Endothelial cell of umbilical vein (primary cell): Measurements from ENCODE around the gene SUGCT. TPM values are rescaled to one million over a fixed set of nuclear protein-coding genes. Genes with fewer than 3 reads are reported as not detected.

Experiments
- BruUV-seq: library from RNA; stranded (reverse); fragments of 400-500 nt; replicated peaks from 2 replicates; lab custom pipeline; 2021; lab: Mats Ljungman, UMichigan
- CTCF ChIA-PET: fragments of 300-600, 350-600 bp; sonication (Branson Sonifier 250); formaldehyde crosslinking; loops from one replicate; lab custom pipeline; 2021; ENCODE audit warnings: antibody characterized with exemption, inconsistent platforms; lab: Charles Lee
- POLR2A ChIA-PET: fragments of 300-600, 350-600 bp; sonication (Branson Sonifier 250); formaldehyde crosslinking; loops from one replicate; lab custom pipeline; 2021; ENCODE audit warnings: antibody characterized with exemption, inconsistent platforms; lab: Charles Lee
- DNase-seq: peaks from one replicate; pipeline ENCODE4 v3.0.0-alpha.2; 2011; ENCODE audit warnings: low read depth, low spot score
- FAIRE-seq: peaks from 2 replicates; lab custom pipeline; 2011; peaks lifted over from hg19 to GRCh38; lab: Jason Lieb, UNC
- H2AFZ ChIP-seq: 2 replicates; pipeline ENCODE4 v1.6.0; 2012; ENCODE audit warnings: low read depth, low read length, control low read depth, inconsistent platforms
- H3K27ac ChIP-seq: 2 replicates; pipeline ENCODE4 v1.5.1; 2011; ENCODE audit warnings: low read depth, mild to moderate bottlenecking, control low read depth, low read length, moderate library complexity; ENCODE audit not compliant: insufficient read depth
- H3K27me3 ChIP-seq, 2 experiments: 2 replicates each; pipeline versions ENCODE4 v1.6.0 to v1.6.1; 2011; ENCODE audit warnings: low read length in 2 of 2, mixed read lengths in 1 of 2; ENCODE audit not compliant: control insufficient read depth in 2 of 2, insufficient read depth in 2 of 2
- H3K36me3 ChIP-seq, 2 experiments: 2 replicates in 1 of 2; 3 replicates in 1 of 2; pipeline ENCODE4 v1.5.1; 2011; ENCODE audit warnings: low read length in 2 of 2, mild to moderate bottlenecking in 1 of 2, moderate library complexity in 1 of 2; ENCODE audit not compliant: control insufficient read depth in 2 of 2, insufficient read depth in 2 of 2; ENCODE audit errors: extremely low read depth in 1 of 2
- H3K4me1 ChIP-seq: 3 replicates; pipeline ENCODE4 v1.5.1; 2011; ENCODE audit warnings: mild to moderate bottlenecking, low read length; ENCODE audit not compliant: control insufficient read depth, insufficient read depth; ENCODE audit errors: extremely low read depth
- H3K4me2 ChIP-seq: 2 replicates; pipeline ENCODE4 v1.6.1; 2011; ENCODE audit warnings: low read length, control low read depth, mixed read lengths; ENCODE audit not compliant: insufficient read depth
- H3K4me3 ChIP-seq, 3 experiments: fragments of 200-600 bp in 1 of 3; sonication (generic), shearing (Covaris generic) in 1 of 3; replicated peaks in 1 of 3; 2 replicates each; pipeline ENCODE4 v1.5.1; 2011 to 2016; ENCODE audit warnings: control low read depth in 3 of 3, low read length in 3 of 3, mild to moderate bottlenecking in 2 of 3, inconsistent platforms in 1 of 3, low read depth in 1 of 3, moderate library complexity in 1 of 3; ENCODE audit not compliant: insufficient read depth in 1 of 3
- H3K79me2 ChIP-seq: 2 replicates; pipeline ENCODE4 v1.6.0; 2012; ENCODE audit warnings: low read length, inconsistent platforms; ENCODE audit not compliant: control insufficient read depth, insufficient read depth
- H3K9ac ChIP-seq: replicated peaks from 2 replicates; pipeline ENCODE3; 2011; ENCODE audit warnings: low read length, control low read depth; ENCODE audit not compliant: insufficient read depth; ENCODE audit errors: extremely low read depth
- H3K9me1 ChIP-seq: replicated peaks from 3 replicates; pipeline ENCODE4 v1.6.0; 2011; ENCODE audit warnings: mild to moderate bottlenecking, low read length; ENCODE audit not compliant: control insufficient read depth, insufficient read depth; ENCODE audit errors: extremely low read depth
- H3K9me3 ChIP-seq: replicated peaks from 2 replicates; pipeline ENCODE4 v1.5.1; 2012; ENCODE audit warnings: low read length, inconsistent platforms; ENCODE audit not compliant: control insufficient read depth, insufficient read depth
- H4K20me1 ChIP-seq: replicated peaks from 2 replicates; pipeline ENCODE3; 2011; ENCODE audit warnings: mild to moderate bottlenecking, low read length; ENCODE audit not compliant: control insufficient read depth, insufficient read depth; ENCODE audit errors: extremely low read depth
- CTCF ChIP-seq, 2 donors: IDR thresholded peaks; 1 replicate in 1 of 2; 2 replicates in 1 of 2; pipeline ENCODE4 v1.5.1; 2011; ENCODE audit warnings: low read length in 2 of 2, mild to moderate bottlenecking in 2 of 2, moderate library complexity in 2 of 2, control low read depth in 1 of 2, inconsistent platforms in 1 of 2, low read depth in 1 of 2; ENCODE audit not compliant: insufficient read depth in 1 of 2; ENCODE audit errors: extremely low read depth in 1 of 2
- EZH2 ChIP-seq: IDR thresholded peaks from 2 replicates; pipeline ENCODE4 v1.6.1; 2012; ENCODE audit warnings: borderline replicate concordance, low read depth, mild to moderate bottlenecking, moderate library complexity, low read length, inconsistent platforms; ENCODE audit not compliant: severe bottlenecking
- FOS ChIP-seq: IDR thresholded peaks from 2 replicates; pipeline ENCODE4 v1.6.1; 2011; ENCODE audit warnings: mild to moderate bottlenecking, low read length, moderate library complexity, borderline replicate concordance; ENCODE audit not compliant: insufficient read depth
- GATA2 ChIP-seq: IDR thresholded peaks from 2 replicates; pipeline ENCODE4 v1.7.0; 2011; ENCODE audit warnings: low read depth, mild to moderate bottlenecking, moderate library complexity, mixed read lengths, low read length; ENCODE audit not compliant: insufficient read length, insufficient read depth
- JUN ChIP-seq: IDR thresholded peaks from 2 replicates; pipeline ENCODE4 v1.6.1; 2011; ENCODE audit warnings: borderline replicate concordance, low read depth; ENCODE audit not compliant: insufficient read length, insufficient read depth
- MAX ChIP-seq: IDR thresholded peaks from 2 replicates; pipeline ENCODE4 v1.6.1; 2011; ENCODE audit not compliant: insufficient read depth, insufficient read length
- MYC ChIP-seq: IDR thresholded peaks from one replicate; pipeline ENCODE4 v1.6.1; 2011; ENCODE audit warnings: mild to moderate bottlenecking, low read depth, low read length
- POLR2A ChIP-seq: IDR thresholded peaks from 2 replicates; pipeline ENCODE4 v1.6.1; 2012; ENCODE audit warnings: low read depth, mild to moderate bottlenecking, control low read depth, low read length
- POLR2AphosphoS5 ChIP-seq: IDR thresholded peaks from 2 replicates; pipeline ENCODE4 v1.6.1; 2012; ENCODE audit warnings: low read depth, mild to moderate bottlenecking, control low read depth, low read length, moderate library complexity; ENCODE audit not compliant: insufficient read depth
- dilution Hi-C: fragments of 300-500 bp; cut with MboI; formaldehyde crosslinking; loops from one replicate; pipeline ENCODE4 v1.15.0; 2019; ENCODE audit warnings: low sequenced_read_pairs; ENCODE audit not compliant: extremely low pct_ligation_motif_present
- intact Hi-C: fragments of 100-400 bp; cut with micrococcal nuclease; formaldehyde crosslinking; loops from one replicate; pipeline ENCODE4 v1.10.0; 2022
- polyA plus RNA-seq, 4 experiments: library from polyadenylated mRNA; depleted of rRNA in 3 of 4; stranded (reverse) in 3 of 4; unstranded in 1 of 4; fragments of >200 nt; gene quantifications; 2 replicates each; pipeline versions ENCODE4 v1.2.1 to v1.2.3, GENCODE V29; 2011 to 2012; ENCODE audit warnings: missing spikeins in 1 of 4
- total RNA-seq: library from RNA; stranded (reverse); gene quantifications from 2 replicates; pipeline ENCODE4 v1.2.3, GENCODE V29; 2021

The SUGCT gene
- total and polyA plus RNA-seq, 2 donors (not counting 3 experiments of a cell fraction or from before 2014, with no cell fraction given): 1.2 to 1.4 TPM

GRCh38 chr7:40234666-40235065 is 99.9 kb downstream of the SUGCT start:
- H3K4me2 ChIP-seq: no peak overlapping the region
- ChIA-PET POLR2A (no interaction called here), CTCF (interaction anchor here (3.6 to 5.7 kb wide), 4 partner anchors 14 to 1476 kb away, joined by 38 to 264 read pairs (median 80); partner anchors contain the start of gene INHBA)
- TF ChIP-seq MYC: no peak
- no peak for TF ChIP-seq FOS
- no peak for TF ChIP-seq JUN
- TF ChIP-seq MAX: no peak
- H3K27me3 ChIP-seq: no peaks in the 10 kb centered on the region
- FAIRE-seq: no peak
- H3K9me3 ChIP-seq: no peaks in the 10 kb centered on the region
- dilution Hi-C loops (no loop called here), intact Hi-C loops (loop anchor here (5.0 to 10.0 kb wide), 2 partner anchors 270 to 768 kb away; no protein-coding TSS in a partner anchor)
- H2AFZ ChIP-seq: no peak overlapping the region
- no peak overlapping the region for H3K9ac ChIP-seq
- H4K20me1 ChIP-seq: no peaks in the 10 kb centered on the region
- no peaks in the 10 kb centered on the region for H3K36me3 ChIP-seq
- no TSS peak for BruUV-seq
- no peaks in the 10 kb centered on the region for H3K4me1 ChIP-seq
- no peaks in the 10 kb centered on the region for H3K79me2 ChIP-seq
- no peaks in the 10 kb centered on the region for H3K9me1 ChIP-seq
- no peak for DNase-seq
- no peak overlapping the region for H3K4me3 ChIP-seq
- H3K27ac ChIP-seq: no peak overlapping the region

- Histone ChIP-seq H3K4me2 (no peak overlapping the region), H3K27me3 (no peaks in the 10 kb centered on the region), H3K79me2 (no peaks in the 10 kb centered on the region), H3K4me1 (no peaks in the 10 kb centered on the region), H4K20me1 (no peaks in the 10 kb centered on the region), H3K9me3 (no peaks in the 10 kb centered on the region), H3K9me1 (no peaks in the 10 kb centered on the region), H3K36me3 (no peaks in the 10 kb centered on the region), H3K9ac (no peak overlapping the region), H3K4me3 (no peak overlapping the region), H3K27ac (no peak overlapping the region), H2AFZ (no peak overlapping the region)
- no peak for FAIRE-seq
- intact Hi-C loops: loop anchor here (10.0 kb wide), 1 partner anchor 267 kb away; no protein-coding TSS in a partner anchor
- ChIA-PET CTCF (no interaction called here), POLR2A (no interaction called here)
- BruUV-seq: no TSS peak
- DNase-seq: no peak
- dilution Hi-C loops: no loop called here
- TF ChIP-seq EZH2 (no peak), GATA2 (no peak), CTCF (IDR thresholded peaks at IDR 0.05; ENCODE audit: extremely low read depth in 1 of 2, insufficient read depth in 1 of 2, low read depth in 1 of 2, low read length in 2 of 2) (no peak), POLR2A (no peak), MAX (no peak), JUN (no peak), FOS (no peak), POLR2AphosphoS5 (no peak), MYC (no peak)
Measured at GRCh38 chr7:40237731-40238130, 102.9 kb downstream of the SUGCT start.
